Testis (tissue), 3 donors: ENCODE results near the gene CYYR1. TPM values are rescaled to one million over a fixed set of nuclear protein-coding genes. Genes with fewer than 3 reads are reported as not detected.

Experiments used
- DNase-seq: peaks from one replicate; pipeline ENCODE4 v3.0.0-alpha.2; 2019
- H3K27ac ChIP-seq, 2 donors: fragments of 200-600 bp; sonication (generic); one replicate each; pipeline ENCODE4 v1.5.1; 2019
- H3K27me3 ChIP-seq: fragments of 200-600 bp; sonication (generic); one replicate; pipeline ENCODE4 v1.5.1; 2019
- H3K36me3 ChIP-seq: fragments of 200-600 bp; sonication (generic); one replicate; pipeline ENCODE4 v1.5.1; 2017; ENCODE audit warnings: low read depth; ENCODE audit errors: missing control alignments
- H3K4me1 ChIP-seq: fragments of 200-600 bp; sonication (generic); one replicate; pipeline ENCODE4 v1.5.1; 2019
- H3K4me3 ChIP-seq, 2 donors: fragments of 200-600 bp; sonication (generic); one replicate each; pipeline ENCODE4 v1.5.1; 2017 to 2019
- H3K9me3 ChIP-seq: fragments of 200-600 bp; sonication (generic); one replicate; pipeline ENCODE4 v1.5.1; 2017
- POLR2A ChIP-seq: fragments of 450-650 bp; IDR thresholded peaks from one replicate; pipeline ENCODE4 v1.6.1; 2017; ENCODE audit warnings: antibody characterized with exemption, mild to moderate bottlenecking, moderate library complexity
- WGBS, 2 donors: methylation state at CpG; one replicate each; pipeline ENCODE4 v1.1.5; 2018; 5-methylcytosine and 5-hydroxymethylcytosine counted together
- intact Hi-C: fragments of 100-400 bp; cut with DNase I; formaldehyde crosslinking; loops from one replicate; pipeline ENCODE4 v1.15.1; 2023; ENCODE audit warnings: low total_unique reads
- polyA plus RNA-seq: library from polyadenylated mRNA; stranded (reverse); fragments of 350-450 nt; fragmentation: Illumina TruSeq; extraction: RNeasy Lipid Tissue Mini Kit (QIAGEN cat#74804); gene quantifications from one replicate; pipeline ENCODE4 v1.2.3, GENCODE V29; 2014; ENCODE audit warnings: low read depth, low replicate concordance; ENCODE audit not compliant: insufficient read depth
- total RNA-seq, 2 donors: library from RNA; depleted of rRNA; stranded (reverse); fragments of >200 nt; gene quantifications; one replicate each; pipeline ENCODE4 v1.2.3, GENCODE V29; 2016
- TF ChIP-seq, protein P1 (sequence below), 3 experiments: fragments of 450-650 bp in 2 of 3; fragments of 200-600 bp in 1 of 3; sonication (generic) in 1 of 3; IDR thresholded peaks; one replicate each; pipeline ENCODE4 v1.5.1; 2016 to 2019; ENCODE audit warnings: antibody characterized with exemption in 3 of 3, mild to moderate bottlenecking in 2 of 3, moderate library complexity in 1 of 3

CYYR1 gene
- total and polyA plus RNA-seq, 3 donors from 2014 or later: 4.4 to 6.1 (median 4.6) TPM

DNA sequence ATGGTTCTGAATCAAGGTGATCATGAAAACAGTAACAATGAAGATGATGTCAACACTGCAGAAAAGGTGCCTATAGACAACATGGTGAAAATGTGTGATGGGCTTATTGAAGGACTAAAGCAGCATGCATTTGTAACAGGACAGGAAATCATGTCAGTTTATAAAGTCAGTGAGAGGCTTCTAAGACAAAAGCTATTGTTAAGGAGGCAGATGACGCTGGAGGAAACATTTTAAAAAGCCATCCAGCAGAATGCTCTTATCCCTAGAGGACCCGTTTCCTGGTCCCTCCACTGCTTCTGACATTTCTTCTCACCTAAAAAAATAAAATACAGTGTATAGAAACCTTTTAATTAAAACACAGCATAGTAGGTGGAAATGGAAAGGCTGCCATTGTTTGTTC is 40.9 kb downstream of the CYYR1 start:
- 39 to 40% methylated on average over 2 of the region's 2 CpGs for WGBS, 2 donors
- no peak overlapping the region for H3K27ac ChIP-seq

DNA sequence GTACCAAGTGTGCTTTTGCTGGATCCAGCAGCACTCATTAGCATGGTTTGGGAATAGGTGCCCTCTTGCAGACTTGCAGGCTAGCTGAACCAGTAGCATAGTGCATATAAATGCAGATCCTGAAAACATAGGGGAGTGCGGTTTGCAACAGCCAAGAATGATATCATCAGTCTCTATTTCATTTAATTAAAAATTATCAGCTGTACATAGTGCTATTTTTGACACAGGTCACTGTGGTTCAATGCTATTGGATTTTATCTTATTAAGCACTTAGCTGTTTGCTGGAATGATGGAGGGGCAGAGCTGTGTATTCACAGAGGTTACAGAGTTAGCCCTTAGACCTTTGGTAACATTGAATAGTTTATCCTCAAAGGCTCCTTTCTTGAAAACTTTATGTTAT is 43.6 kb downstream of the CYYR1 start:
- Histone ChIP-seq H3K9me3 (no peaks in the 10 kb centered on the region), H3K27me3 (no peaks in the 10 kb centered on the region), H3K4me1 (no peaks in the 10 kb centered on the region), H3K36me3 (no peaks in the 10 kb centered on the region), H3K27ac (no peak overlapping the region), H3K4me3 (no peak overlapping the region)
- no peak for DNase-seq
- intact Hi-C loops: no loop called here
- WGBS, 2 donors: 62 to 89% methylated on average over 1 of the region's 1 CpG
- TF ChIP-seq, protein P1, sequence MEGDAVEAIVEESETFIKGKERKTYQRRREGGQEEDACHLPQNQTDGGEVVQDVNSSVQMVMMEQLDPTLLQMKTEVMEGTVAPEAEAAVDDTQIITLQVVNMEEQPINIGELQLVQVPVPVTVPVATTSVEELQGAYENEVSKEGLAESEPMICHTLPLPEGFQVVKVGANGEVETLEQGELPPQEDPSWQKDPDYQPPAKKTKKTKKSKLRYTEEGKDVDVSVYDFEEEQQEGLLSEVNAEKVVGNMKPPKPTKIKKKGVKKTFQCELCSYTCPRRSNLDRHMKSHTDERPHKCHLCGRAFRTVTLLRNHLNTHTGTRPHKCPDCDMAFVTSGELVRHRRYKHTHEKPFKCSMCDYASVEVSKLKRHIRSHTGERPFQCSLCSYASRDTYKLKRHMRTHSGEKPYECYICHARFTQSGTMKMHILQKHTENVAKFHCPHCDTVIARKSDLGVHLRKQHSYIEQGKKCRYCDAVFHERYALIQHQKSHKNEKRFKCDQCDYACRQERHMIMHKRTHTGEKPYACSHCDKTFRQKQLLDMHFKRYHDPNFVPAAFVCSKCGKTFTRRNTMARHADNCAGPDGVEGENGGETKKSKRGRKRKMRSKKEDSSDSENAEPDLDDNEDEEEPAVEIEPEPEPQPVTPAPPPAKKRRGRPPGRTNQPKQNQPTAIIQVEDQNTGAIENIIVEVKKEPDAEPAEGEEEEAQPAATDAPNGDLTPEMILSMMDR (IDR thresholded peaks at IDR 0.05): no peak
- no peak for TF ChIP-seq POLR2A

More for the DNA sequence above, 40.9 kb downstream of the CYYR1 start:
- Histone ChIP-seq H3K27me3 (no peaks in the 10 kb centered on the region), H3K9me3 (no peaks in the 10 kb centered on the region), H3K4me3 (no peak overlapping the region), H3K36me3 (no peaks in the 10 kb centered on the region), H3K4me1 (no peaks in the 10 kb centered on the region)
- intact Hi-C loops: no loop called here
- DNase-seq: no peak
- no peak for TF ChIP-seq POLR2A
- TF ChIP-seq, protein P1 (IDR thresholded peaks at IDR 0.05): no peak

DNA sequence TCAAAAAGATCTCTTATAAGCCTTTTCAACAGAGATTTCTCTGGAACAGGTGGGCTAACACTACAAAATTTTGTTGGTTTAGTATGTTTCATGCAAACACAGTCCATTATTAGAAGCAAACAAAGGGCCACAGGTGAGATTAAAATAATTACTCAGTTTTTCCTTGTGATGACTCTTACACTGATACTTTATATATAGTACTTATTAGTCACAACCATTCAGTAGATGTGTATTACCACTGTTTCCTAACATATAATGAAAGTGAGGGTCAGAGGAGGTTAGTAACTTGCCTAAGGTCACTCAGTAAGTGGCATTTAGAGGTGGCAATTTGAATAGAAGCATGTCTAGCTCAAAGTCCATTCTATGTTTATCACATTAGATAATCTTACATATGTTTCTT is 44.2 kb downstream of the CYYR1 start:
- TF ChIP-seq POLR2A: no peak
- TF ChIP-seq, protein P1 (IDR thresholded peaks at IDR 0.05): no peak
- Histone ChIP-seq H3K36me3 (no peaks in the 10 kb centered on the region), H3K4me1 (no peaks in the 10 kb centered on the region), H3K9me3 (no peaks in the 10 kb centered on the region), H3K27ac (no peak overlapping the region), H3K4me3 (no peak overlapping the region), H3K27me3 (no peaks in the 10 kb centered on the region)
- intact Hi-C loops: no loop called here
- no peak for DNase-seq

DNA sequence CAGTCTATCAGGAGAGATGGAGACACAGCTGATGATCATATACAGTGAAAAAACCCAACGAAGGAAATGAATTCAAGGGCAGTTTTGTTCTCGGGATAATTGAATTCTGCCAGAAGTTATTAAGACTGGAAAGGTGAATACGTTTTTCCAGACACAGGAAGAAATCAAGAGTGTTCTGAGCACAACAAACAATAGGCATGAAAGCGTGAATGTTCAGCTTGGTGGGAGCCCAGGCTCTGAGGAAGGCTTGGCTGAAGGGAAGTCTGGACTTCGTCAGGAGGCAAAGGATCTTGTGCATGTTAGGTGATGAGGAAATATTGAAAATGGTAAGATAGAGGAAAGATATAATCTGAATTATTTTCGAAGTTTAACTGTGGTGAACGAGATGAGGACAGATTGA is 50.4 kb downstream of the CYYR1 start:
- no peaks in the 10 kb centered on the region for H3K36me3 ChIP-seq
- H3K4me1 ChIP-seq: no peaks in the 10 kb centered on the region
- no peak overlapping the region for H3K4me3 ChIP-seq
- 66 to 72% methylated on average over 7 of the region's 7 CpGs for WGBS, 2 donors
- H3K27me3 ChIP-seq: no peaks in the 10 kb centered on the region
- no peaks in the 10 kb centered on the region for H3K9me3 ChIP-seq
- DNase-seq: no peak
- TF ChIP-seq POLR2A: no peak
- TF ChIP-seq, protein P1 (IDR thresholded peaks at IDR 0.05): no peak
- no peak overlapping the region for H3K27ac ChIP-seq
- intact Hi-C loops: no loop called here

DNA sequence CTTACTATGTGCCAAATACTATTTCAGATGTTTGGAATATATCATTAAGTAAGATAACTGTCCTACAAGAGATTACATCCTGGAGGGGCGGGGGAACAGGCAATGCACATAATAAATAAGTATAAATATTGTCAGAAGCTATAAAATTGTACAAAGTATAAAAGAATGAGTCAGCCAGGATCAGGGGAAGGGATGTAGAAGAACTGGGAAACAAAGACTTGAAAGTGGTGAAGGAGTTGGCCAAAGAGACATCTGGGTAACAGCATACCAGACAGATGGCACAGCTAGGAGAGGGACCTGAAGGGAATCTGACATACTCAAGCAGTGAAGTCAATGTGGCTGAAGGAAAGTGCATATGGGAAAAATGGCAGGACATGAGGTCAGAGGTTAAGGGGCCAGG is 53.9 kb downstream of the CYYR1 start:
- Histone ChIP-seq H3K27ac (no peak overlapping the region), H3K27me3 (no peaks in the 10 kb centered on the region), H3K4me3 (no peak overlapping the region), H3K4me1 (no peaks in the 10 kb centered on the region), H3K9me3 (no peaks in the 10 kb centered on the region), H3K36me3 (no peaks in the 10 kb centered on the region)
- intact Hi-C loops: no loop called here
- WGBS, 2 donors: 92 to 97% methylated on average over 1 of the region's 1 CpG
- no peak for TF ChIP-seq POLR2A
- TF ChIP-seq, protein P1 (IDR thresholded peaks at IDR 0.05): no peak
- no peak for DNase-seq
